Sigmoid colon (tissue), 4 donors: Measurements from ENCODE around the gene GFER.

Experiments used
- EP300 ChIP-seq, 4 donors: sonication (generic); formaldehyde crosslinking; IDR thresholded peaks; one replicate each; pipeline ENCODE4 v1.6.1; 2017; ENCODE audit warnings: antibody characterized with exemption in 4 of 4
- POLR2A ChIP-seq, 2 donors: fragments of 450-650 bp; IDR thresholded peaks; one replicate each; pipeline ENCODE4 v1.6.1; 2016; ENCODE audit warnings: antibody characterized with exemption in 2 of 2, mild to moderate bottlenecking in 2 of 2, moderate library complexity in 2 of 2
- POLR2AphosphoS5 ChIP-seq, 4 donors: sonication (generic); formaldehyde crosslinking; IDR thresholded peaks; one replicate each; pipeline ENCODE4 v1.6.1; 2017; ENCODE audit warnings: antibody characterized with exemption in 4 of 4
- TF ChIP-seq, protein P1 (sequence below), 4 experiments: fragments of 450-650 bp in 3 of 4; fragments of 200-600 bp in 1 of 4; IDR thresholded peaks; one replicate each; pipeline ENCODE4 v1.5.1; 2016 to 2019; ENCODE audit warnings: antibody characterized with exemption in 4 of 4, mild to moderate bottlenecking in 3 of 4, moderate library complexity in 2 of 4

DNA sequence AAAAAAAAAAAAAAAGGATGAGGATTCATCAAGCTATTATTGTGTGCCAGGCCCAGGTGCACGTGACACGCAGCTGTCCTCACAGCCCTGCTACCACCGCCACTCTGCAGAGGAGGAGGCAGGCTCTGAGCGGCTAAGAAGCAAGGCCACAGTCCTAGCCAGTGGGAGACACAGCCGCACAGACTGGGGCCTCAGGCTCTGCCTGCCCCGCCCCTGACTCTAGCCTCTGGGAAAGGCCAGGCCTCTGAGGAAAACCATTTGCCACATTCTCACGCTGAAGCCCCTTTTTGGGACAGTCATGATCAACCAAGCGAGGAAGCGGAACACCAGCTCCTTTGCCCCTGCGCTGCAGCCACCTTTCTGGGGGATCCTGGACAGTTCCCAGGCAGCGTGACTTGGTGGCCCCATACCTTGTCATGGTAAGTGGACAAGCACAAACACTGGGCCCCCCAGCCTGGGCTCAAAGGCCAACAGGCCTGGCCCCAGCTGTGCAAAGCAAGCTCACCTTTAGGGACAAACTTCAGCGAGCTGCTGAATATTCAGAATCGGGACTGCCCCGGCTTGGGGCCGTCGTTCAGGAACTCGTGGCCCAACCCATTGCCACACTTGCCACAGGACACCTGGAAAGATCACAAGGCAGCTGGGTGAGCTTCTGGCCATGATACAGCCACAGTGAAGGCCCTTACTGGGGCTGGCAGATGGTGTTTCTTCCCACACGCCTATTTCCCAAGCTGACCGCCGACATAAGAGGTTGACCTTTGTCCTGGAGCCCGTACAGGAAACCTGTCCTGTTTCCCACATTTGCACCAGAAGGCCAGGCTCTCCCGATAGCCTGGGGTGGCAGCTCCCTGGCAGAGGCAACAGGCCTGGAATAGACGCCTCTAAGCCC, 43.5 kb upstream of the GFER start:
- TF ChIP-seq POLR2A (IDR thresholded peaks at IDR 0.05) (no peak), POLR2AphosphoS5 (IDR thresholded peaks at IDR 0.05) (no peak), EP300 (IDR thresholded peaks at IDR 0.05) (no peak)
- TF ChIP-seq, protein P1, sequence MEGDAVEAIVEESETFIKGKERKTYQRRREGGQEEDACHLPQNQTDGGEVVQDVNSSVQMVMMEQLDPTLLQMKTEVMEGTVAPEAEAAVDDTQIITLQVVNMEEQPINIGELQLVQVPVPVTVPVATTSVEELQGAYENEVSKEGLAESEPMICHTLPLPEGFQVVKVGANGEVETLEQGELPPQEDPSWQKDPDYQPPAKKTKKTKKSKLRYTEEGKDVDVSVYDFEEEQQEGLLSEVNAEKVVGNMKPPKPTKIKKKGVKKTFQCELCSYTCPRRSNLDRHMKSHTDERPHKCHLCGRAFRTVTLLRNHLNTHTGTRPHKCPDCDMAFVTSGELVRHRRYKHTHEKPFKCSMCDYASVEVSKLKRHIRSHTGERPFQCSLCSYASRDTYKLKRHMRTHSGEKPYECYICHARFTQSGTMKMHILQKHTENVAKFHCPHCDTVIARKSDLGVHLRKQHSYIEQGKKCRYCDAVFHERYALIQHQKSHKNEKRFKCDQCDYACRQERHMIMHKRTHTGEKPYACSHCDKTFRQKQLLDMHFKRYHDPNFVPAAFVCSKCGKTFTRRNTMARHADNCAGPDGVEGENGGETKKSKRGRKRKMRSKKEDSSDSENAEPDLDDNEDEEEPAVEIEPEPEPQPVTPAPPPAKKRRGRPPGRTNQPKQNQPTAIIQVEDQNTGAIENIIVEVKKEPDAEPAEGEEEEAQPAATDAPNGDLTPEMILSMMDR (IDR thresholded peaks at IDR 0.05) = no peak
